Activated T-cell treated with anti-CD3 and anti-CD28 coated beads, Interleukin-2, amount 50 U/mL, for 72 hours (primary cell): ENCODE measurements around the gene DNMT3A. TPM values are rescaled to one million over a fixed set of nuclear protein-coding genes. Genes with fewer than 3 reads are reported as not detected.

Experiments
- ATAC-seq, 2 donors: fragments of 150-1000 bp; cut with Tn5 transposase; replicated peaks in 1 of 2; 2 replicates each; pipeline ENCODE4 v1.10.0; 2021; ENCODE audit warnings: moderate library complexity in 2 of 2, mild to moderate bottlenecking in 1 of 2
- DNase-seq, 2 donors: peaks; one replicate each; pipeline ENCODE4 v3.0.0; 2021 to 2022; ENCODE audit warnings: mixed read lengths in 1 of 2
- H3K27ac Mint-ChIP-seq: one replicate; pipeline ENCODE4 v1.8.0; 2022; ENCODE audit warnings: mild to moderate bottlenecking, moderate library complexity, mixed read lengths
- H3K27me3 Mint-ChIP-seq: one replicate; pipeline ENCODE4 v1.8.0; 2022; ENCODE audit warnings: low read depth, mixed read lengths
- H3K36me3 Mint-ChIP-seq, 2 donors: one replicate each; pipeline ENCODE4 v1.8.0; 2022; ENCODE audit warnings: mixed read lengths in 2 of 2, mild to moderate bottlenecking in 1 of 2; ENCODE audit not compliant: insufficient read depth in 2 of 2
- H3K4me1 Mint-ChIP-seq: one replicate; pipeline ENCODE4 v1.8.0; 2022; ENCODE audit warnings: low read depth, mixed read lengths
- H3K4me3 Mint-ChIP-seq, 2 donors: one replicate each; pipeline ENCODE4 v1.8.0; 2022; ENCODE audit warnings: mild to moderate bottlenecking in 2 of 2, mixed read lengths in 2 of 2, moderate library complexity in 2 of 2
- H3K9me3 Mint-ChIP-seq, 2 donors: one replicate each; pipeline ENCODE4 v1.8.0; 2022; ENCODE audit warnings: mixed read lengths in 2 of 2
- total RNA-seq, 2 donors: library from RNA; stranded (reverse); gene quantifications; one replicate each; pipeline ENCODE4 v1.2.3, GENCODE V29; 2022

The DNMT3A gene
- total RNA-seq, 2 donors from 2014 or later, result 90.2 to 108 TPM

DNA sequence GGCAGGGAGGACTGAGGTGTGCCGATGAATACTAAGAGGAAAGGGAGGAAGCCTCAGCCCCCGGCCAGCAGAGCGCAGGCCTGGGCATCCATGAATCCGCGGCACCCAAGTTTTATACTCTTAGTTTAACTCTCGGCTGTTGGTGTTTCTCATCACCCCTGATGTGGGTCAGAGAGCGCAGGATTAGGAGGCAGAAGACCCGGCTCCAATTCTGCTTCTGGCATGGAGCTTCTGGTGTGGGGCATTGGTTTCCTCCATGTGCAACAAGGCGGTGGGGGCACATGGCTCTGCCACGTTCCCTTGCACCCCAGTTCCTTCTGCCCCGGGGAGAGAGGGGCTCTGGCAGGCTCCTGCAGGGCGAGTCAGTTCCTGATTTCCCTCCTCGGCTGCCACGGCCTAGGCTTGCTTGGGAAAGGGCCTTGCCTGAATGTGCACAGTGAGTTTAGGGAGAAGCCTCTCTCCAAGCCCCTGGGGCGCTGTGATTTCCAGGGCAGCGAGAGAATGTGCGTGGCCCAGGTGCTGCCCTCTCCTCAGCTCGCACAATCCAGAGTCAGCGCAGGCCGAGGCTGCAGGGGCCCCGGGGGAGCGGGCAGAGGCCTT is 36.2 kb upstream of the DNMT3A start:
- Mint-ChIP-seq H3K9me3 (no peaks in the 10 kb centered on the region), H3K27ac (peak overlapping the region; percentile 78), H3K27me3 (no peaks in the 10 kb centered on the region), H3K36me3 (peaks cover 0 to 2% of the 10 kb centered on the region in 2 donors), H3K4me1 (peaks cover 42% of the 10 kb centered on the region), H3K4me3 (peak overlapping the region; percentile 78 to 82)
- DNase-seq (no peak), ATAC-seq (no peak)

DNA sequence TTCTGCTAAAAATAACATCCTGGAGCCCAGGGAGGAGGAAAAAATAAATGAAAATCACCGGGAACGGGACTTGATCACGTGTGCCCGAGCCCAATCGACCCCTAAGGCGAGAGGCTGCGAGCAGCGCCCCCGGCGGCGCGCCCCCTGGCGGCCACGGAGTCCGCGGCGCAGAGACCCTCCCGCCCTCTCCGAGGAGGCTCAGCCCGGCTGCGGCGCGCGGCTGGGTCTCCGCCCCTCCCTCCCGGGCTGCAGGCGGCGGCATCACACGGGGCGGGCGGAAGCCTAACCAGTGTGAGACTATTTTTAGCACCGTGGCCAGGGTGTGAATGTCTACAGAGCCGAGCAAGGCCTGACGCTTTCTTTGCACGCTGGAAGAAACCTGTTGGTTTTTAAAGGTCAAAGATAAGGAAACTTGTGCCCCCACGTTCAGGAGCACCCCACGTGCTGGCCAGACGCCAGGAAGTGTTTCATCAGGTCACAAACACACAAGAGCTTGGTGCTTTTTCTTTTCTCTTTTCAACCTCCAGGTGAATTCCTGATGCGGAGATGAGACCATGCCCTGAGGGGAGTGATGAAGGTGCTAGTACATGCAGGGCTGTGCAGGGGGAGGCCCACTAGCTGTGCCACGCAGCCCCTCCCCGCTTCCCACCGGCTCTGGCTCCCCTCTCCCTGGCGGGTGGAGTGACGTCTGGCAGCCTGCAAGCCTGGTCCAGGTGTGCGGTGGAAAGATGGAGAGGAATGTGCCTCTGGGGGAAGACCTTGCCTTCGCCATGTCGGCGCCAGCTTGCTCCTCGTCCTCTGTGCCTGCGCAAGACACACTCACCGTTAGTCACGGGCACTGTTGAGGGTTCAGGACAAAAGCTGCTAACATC is 35.3 kb upstream of the DNMT3A start:
- Mint-ChIP-seq H3K36me3 (peaks cover 0 to 2% of the 10 kb centered on the region in 2 donors), H3K27ac (peak overlapping the region; percentile 78), H3K4me1 (peaks cover 42% of the 10 kb centered on the region), H3K27me3 (no peaks in the 10 kb centered on the region), H3K4me3 (peak overlapping the region; percentile 78 to 82), H3K9me3 (no peaks in the 10 kb centered on the region)
- DNase-seq, result peak; percentile 95 to 97
- ATAC-seq, result peak; percentile 98 to 99

DNA sequence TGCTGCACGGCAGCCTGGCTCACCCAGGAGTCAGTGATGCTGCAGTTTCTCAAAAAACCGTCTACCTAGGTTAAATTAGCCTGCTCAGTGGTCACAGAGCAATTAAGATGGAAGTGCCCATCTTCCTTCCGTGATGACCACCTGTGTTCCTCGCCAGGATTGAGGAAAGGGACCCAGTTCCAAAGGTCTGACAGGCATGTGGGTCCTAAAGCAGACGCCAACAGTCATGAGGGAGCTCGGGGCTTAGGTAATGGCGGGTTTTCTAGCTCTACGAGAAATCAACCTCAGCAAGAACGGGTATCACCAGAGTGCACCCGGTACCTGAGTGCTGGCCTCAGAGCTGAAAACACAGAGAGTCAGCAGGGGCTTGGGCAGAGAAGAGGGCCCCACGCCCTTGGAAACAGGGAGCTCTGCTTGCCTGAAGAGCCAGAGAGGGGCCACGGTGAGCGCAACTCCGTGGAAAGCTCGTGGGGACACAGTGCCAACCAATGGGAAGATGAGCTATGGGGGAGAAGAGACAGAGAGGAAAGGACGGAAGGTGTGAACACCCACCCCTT is 34.3 kb upstream of the DNMT3A start:
- peak overlapping the region; percentile 83 for H3K27ac Mint-ChIP-seq
- H3K9me3 Mint-ChIP-seq, result no peaks in the 10 kb centered on the region
- H3K4me1 Mint-ChIP-seq, result peaks cover 42% of the 10 kb centered on the region
- H3K36me3 Mint-ChIP-seq, result peaks cover 0 to 2% of the 10 kb centered on the region in 2 donors
- H3K4me3 Mint-ChIP-seq, result peak overlapping the region; percentile 73
- no peak for DNase-seq
- no peaks in the 10 kb centered on the region for H3K27me3 Mint-ChIP-seq
- ATAC-seq, result no peak

DNA sequence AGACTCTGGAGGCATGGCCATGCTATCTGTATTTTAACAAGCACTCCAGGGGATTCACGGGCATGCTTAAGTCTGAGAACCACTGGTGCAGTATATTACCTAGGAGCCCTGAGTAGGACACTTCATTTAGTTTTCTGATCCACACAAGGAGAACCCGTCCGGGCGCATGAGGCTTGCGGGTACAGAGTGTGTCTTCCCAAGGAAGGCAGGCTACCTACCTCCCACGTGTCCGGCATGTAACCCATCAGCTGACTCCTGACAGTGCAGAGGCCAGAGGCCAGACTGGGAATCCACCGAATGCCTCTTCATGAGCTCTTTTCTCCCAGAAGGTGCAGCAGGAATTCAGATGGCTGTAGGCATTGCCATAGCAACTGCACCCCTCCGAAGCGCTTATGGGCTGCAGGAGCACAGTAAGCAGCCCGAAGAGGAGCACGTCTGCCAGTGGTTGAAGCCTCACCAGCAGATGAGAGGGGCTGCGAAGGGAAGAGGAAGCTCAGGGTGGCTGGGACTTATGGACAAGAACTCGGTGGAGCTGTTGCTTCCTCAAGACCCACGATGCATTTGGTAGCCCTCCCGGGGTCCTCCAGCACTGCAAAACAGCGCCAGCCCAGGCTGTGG is 33.8 kb upstream of the DNMT3A start:
- Mint-ChIP-seq H3K4me1 (peaks cover 42% of the 10 kb centered on the region), H3K4me3 (no peak overlapping the region), H3K27ac (no peak overlapping the region), H3K27me3 (no peaks in the 10 kb centered on the region), H3K9me3 (no peaks in the 10 kb centered on the region), H3K36me3 (peaks cover 0 to 2% of the 10 kb centered on the region in 2 donors)
- ATAC-seq (no peak), DNase-seq (no peak)

DNA sequence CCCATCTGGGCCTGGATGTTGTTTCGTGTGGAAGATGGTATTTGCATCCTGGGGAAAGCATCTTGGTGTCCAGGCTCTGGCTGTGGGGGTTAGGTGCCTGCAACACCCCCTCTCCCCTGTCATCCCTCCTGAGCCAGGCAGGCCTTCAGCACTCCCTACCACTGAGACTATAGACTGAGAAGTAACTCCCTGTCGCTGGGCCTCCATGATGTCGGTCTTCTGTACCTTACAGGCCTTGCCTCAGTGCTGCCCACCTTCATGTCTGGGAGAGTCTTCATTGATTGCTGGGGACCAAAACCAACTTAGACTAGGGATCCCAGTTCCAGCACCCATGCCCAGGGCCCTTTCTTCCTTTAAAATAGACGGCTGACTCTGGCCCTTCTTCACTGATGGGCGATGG is 33.1 kb upstream of the DNMT3A start:
- Mint-ChIP-seq H3K27me3 (no peaks in the 10 kb centered on the region), H3K36me3 (peaks cover 0 to 2% of the 10 kb centered on the region in 2 donors), H3K4me1 (peaks cover 36% of the 10 kb centered on the region), H3K4me3 (no peak overlapping the region), H3K27ac (no peak overlapping the region), H3K9me3 (no peaks in the 10 kb centered on the region)
- ATAC-seq, result no peak
- DNase-seq, result no peak

DNA sequence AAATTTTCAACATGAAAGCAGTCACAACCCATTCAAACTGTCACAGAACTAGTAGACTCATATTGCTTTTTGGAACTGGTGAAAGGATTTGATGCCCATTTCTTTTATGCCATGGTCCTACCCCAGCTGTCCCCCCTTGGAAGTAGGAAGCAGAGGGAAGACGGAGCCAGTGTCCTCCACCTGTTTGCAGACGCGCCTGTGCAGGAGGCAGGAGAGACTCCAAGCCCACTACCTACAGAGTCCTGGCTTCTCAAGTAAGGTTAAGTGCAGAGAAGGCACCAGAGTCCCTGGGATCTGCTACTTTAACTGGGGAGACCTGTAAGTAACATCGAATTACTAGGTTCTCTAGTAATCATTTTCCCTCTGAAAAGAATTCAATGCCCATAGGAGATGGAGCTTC is 32.7 kb upstream of the DNMT3A start:
- peaks cover 0 to 2% of the 10 kb centered on the region in 2 donors for H3K36me3 Mint-ChIP-seq
- peaks cover 31% of the 10 kb centered on the region for H3K4me1 Mint-ChIP-seq
- no peak overlapping the region for H3K4me3 Mint-ChIP-seq
- no peaks in the 10 kb centered on the region for H3K9me3 Mint-ChIP-seq
- no peaks in the 10 kb centered on the region for H3K27me3 Mint-ChIP-seq
- DNase-seq, result no peak
- no peak for ATAC-seq
- no peak overlapping the region for H3K27ac Mint-ChIP-seq

DNA sequence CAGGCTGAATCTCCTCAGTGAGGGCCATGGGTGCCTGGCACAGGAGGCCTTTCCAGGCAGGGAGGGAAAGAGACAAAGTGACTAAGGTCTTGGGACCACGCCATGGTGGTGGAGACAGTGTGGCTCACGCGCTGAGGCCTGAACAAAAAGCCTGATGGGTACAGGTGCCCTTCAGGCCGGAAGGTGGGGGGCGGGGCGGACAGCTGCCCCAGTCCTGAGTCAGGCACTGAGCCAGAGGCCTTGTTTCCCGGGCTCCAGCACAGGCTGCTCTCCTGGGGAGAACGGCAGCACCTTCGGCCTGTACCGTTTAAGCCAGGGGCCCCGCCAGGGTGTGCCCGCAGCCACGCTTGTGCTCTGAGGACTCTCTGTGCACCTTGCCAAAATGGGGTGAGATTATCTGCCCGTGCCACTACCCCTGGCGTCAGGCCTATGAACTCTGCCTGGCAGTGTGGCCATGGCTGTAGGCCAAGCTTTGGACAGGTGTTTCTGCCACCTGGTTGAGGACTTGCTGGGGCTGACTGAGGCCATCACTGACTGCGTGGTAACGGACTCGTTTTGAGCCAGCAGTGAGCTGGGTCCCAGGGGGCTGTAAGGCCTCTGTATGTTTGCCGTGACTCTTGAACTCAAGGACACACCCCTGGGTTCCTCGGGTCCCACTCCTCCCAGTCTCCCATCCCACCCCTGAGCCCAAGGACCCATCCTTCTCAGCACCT is 31.7 kb upstream of the DNMT3A start:
- Mint-ChIP-seq H3K4me1 (peaks cover 22% of the 10 kb centered on the region), H3K9me3 (no peaks in the 10 kb centered on the region), H3K36me3 (peaks cover 0 to 2% of the 10 kb centered on the region in 2 donors), H3K27ac (no peak overlapping the region), H3K27me3 (no peaks in the 10 kb centered on the region), H3K4me3 (no peak overlapping the region)
- no peak for ATAC-seq
- DNase-seq, result no peak

DNA sequence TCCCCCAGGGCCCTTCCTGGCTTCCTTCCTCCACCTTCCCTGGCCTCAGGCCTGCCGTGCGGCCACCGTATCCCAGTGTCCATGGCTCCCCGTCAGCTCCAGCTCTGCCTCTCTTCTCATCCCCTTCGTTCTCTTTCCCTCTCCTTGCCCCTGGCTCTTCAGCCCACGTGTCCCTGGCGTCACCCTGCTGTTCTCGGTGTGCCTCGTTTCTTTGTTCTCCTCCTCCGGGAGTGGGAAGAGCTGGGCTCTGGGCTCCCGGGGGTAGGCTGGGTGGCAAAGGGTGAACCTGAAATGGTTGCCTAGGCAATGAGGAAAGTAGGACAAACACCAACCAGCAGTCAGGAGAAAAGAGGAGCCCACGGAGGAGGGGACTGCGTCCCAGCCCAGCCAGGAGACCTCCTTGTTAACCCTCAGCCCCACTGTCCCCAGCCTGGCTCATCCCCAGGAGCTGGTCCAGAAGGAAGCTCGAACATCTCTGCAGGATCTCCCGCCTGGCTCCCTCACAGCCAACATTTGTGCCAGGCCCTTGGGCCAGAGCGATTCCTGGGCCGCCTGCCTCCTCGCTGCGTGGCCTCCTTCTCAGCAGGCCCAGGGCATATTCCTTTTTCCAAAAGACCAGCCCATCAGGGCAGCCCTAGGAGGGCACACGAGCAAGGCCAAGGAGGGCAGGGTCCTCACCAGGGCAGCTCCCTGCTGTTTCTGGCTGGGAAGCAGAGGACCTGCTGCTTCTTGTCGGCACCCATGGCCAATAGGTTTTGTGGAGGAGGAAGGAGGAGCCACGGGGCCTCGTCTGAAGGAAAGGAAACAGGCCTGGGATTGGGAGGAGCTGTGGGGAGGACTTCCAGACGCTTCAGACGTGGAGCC is 30.9 kb upstream of the DNMT3A start:
- H3K27ac Mint-ChIP-seq, result no peak overlapping the region
- H3K27me3 Mint-ChIP-seq, result no peaks in the 10 kb centered on the region
- H3K36me3 Mint-ChIP-seq, result peaks cover 0 to 2% of the 10 kb centered on the region in 2 donors
- peaks cover 15% of the 10 kb centered on the region for H3K4me1 Mint-ChIP-seq
- H3K4me3 Mint-ChIP-seq, result no peak overlapping the region
- DNase-seq (no peak), ATAC-seq (no peak)
- H3K9me3 Mint-ChIP-seq, result no peaks in the 10 kb centered on the region

DNA sequence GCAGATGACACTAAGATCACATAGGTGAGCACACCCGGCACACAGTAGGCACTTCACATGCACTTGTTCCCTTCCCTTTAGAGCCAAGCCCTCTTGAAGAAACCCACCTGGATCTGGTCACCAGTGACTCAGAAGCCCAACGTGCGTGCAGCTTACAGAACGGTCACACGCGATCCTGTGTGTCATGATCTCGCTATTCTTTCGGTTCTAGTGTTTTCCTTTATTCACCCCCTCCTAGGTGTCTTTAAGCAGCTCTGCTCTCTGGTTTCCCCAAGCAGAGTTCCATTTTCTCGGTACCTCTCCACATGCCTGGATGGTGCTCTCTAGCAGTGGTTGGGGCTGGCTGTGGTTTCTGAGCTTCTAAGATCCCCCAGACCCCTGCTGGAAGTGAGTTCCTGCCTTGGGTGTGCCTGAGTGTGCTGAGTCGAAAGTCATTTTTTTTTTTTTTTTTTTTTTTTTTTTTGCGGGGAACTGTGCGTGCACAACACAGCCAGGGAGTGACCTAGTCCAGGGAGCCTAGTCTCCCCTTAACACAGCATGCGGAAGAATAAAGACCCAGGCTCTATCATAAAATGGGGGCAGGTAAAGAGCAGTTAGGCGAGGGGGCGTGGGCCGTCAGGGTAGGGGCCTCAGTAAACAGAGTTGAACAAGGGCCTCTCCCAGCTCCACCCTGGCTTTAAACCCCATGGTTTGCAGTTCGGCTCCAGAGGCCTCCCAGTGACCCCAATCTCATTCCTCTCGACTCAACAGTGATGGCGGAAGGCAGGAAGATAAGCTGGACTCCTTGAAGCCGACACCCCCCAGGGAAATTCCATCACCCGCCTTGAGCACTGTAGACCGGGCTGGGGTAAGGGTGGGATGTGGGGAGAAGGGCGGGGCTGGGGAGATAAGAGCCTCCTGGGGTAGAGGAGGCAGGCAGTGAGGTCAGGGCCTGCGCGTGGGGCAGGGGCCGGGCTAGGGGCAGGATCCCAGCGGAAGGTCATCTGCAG is 29.8 kb upstream of the DNMT3A start:
- Mint-ChIP-seq H3K27me3 (no peaks in the 10 kb centered on the region), H3K27ac (no peak overlapping the region), H3K36me3 (no peaks in the 10 kb centered on the region), H3K9me3 (no peaks in the 10 kb centered on the region), H3K4me3 (no peak overlapping the region), H3K4me1 (peaks cover 8% of the 10 kb centered on the region)
- ATAC-seq (no peak), DNase-seq (no peak)

DNA sequence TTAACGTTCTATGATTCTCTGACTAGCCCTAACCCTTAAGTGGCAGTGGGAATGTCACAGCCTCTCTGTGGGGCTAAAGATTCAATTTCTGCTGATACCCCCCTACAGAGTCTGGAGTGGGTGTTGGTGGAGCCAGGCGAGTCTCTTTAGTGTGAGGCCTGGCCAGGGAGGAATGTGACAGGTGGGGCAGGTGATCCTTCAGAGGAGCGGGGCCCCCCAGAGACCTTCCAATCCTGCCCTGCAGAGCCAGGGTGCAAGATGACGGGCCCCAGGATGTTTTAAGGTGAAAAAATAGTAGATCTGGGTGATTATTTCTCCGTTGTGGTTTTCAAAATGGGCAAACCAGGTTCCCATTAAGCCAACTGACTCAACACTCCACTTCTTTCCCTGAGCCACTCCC is 28.2 kb upstream of the DNMT3A start:
- H3K4me1 Mint-ChIP-seq, result peaks cover 4% of the 10 kb centered on the region
- no peaks in the 10 kb centered on the region for H3K9me3 Mint-ChIP-seq
- no peak for DNase-seq
- H3K27me3 Mint-ChIP-seq, result no peaks in the 10 kb centered on the region
- no peak overlapping the region for H3K27ac Mint-ChIP-seq
- no peak overlapping the region for H3K4me3 Mint-ChIP-seq
- H3K36me3 Mint-ChIP-seq, result no peaks in the 10 kb centered on the region
- no peak for ATAC-seq

DNA sequence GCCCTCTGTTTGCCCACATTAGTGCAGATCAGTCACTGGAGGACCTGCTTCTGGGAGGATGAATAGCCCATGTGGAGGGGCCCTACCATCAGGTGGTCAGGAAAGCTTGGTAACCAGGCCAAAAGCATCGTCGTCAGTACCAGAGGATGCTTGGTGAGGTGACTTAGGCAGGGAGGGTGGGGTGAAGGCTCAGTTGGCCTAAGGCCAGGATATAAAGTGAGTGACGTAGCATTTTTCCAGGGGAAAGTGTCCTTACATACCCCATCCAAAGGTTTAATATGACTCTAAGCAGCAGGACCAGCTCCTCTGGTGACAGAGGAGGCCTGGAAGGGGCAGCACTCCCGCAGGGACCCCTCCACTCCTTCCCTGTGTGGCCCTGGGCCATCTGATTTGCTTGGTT is 27.7 kb upstream of the DNMT3A start:
- H3K4me3 Mint-ChIP-seq, result no peak overlapping the region
- no peaks in the 10 kb centered on the region for H3K9me3 Mint-ChIP-seq
- no peak for DNase-seq
- no peak for ATAC-seq
- peaks cover 4% of the 10 kb centered on the region for H3K4me1 Mint-ChIP-seq
- H3K36me3 Mint-ChIP-seq, result no peaks in the 10 kb centered on the region
- H3K27me3 Mint-ChIP-seq, result no peaks in the 10 kb centered on the region
- H3K27ac Mint-ChIP-seq, result no peak overlapping the region
